Neuron (in vitro differentiated cells): ENCODE results near the gene WFS1.

ENCODE experiments used
- H2AFZ ChIP-seq: one replicate; pipeline ENCODE4 v1.6.1; 2013; ENCODE audit warnings: low read depth, mild to moderate bottlenecking, inconsistent platforms, low read length, moderate library complexity
- H3K27me3 ChIP-seq: one replicate; pipeline ENCODE4 v1.6.1; 2013; ENCODE audit warnings: low read length; ENCODE audit not compliant: insufficient read depth
- H3K36me3 ChIP-seq: one replicate; pipeline ENCODE4 v1.6.1; 2013; ENCODE audit warnings: low read length; ENCODE audit not compliant: insufficient read depth
- H3K4me1 ChIP-seq: one replicate; pipeline ENCODE4 v1.6.1; 2013; ENCODE audit warnings: low read length; ENCODE audit not compliant: insufficient read depth
- H3K4me3 ChIP-seq: 2 replicates; pipeline ENCODE4 v1.5.1; 2013; ENCODE audit warnings: mild to moderate bottlenecking, low read length, moderate library complexity
- H3K9me3 ChIP-seq: one replicate; pipeline ENCODE4 v1.6.1; 2013; ENCODE audit warnings: low read length

WFS1 gene

GRCh38 chr4:6242271-6243029 lies 27.2 kb upstream of the WFS1 start:
- H3K4me3 ChIP-seq: no peak overlapping the region
- no peaks in the 10 kb centered on the region for H3K27me3 ChIP-seq
- no peaks in the 10 kb centered on the region for H3K4me1 ChIP-seq
- H3K9me3 ChIP-seq: no peaks in the 10 kb centered on the region
- no peak overlapping the region for H2AFZ ChIP-seq
- H3K36me3 ChIP-seq: no peaks in the 10 kb centered on the region

- Histone ChIP-seq H3K9me3 (no peaks in the 10 kb centered on the region), H3K36me3 (no peaks in the 10 kb centered on the region), H3K27me3 (peaks cover 23% of the 10 kb centered on the region), H3K4me3 (no peak overlapping the region), H3K4me1 (no peaks in the 10 kb centered on the region), H2AFZ (no peak overlapping the region)
Observed at GRCh38 chr4:6245246-6246169, 24.1 kb upstream of the WFS1 start.

- Histone ChIP-seq H3K36me3 (no peaks in the 10 kb centered on the region), H2AFZ (no peak overlapping the region), H3K4me3 (no peak overlapping the region), H3K4me1 (no peaks in the 10 kb centered on the region), H3K27me3 (peaks cover 23% of the 10 kb centered on the region), H3K9me3 (no peaks in the 10 kb centered on the region)
Observed at GRCh38 chr4:6246170-6246634, 23.4 kb upstream of the WFS1 start.

- Histone ChIP-seq H3K4me1 (no peaks in the 10 kb centered on the region), H3K36me3 (no peaks in the 10 kb centered on the region), H2AFZ (no peak overlapping the region), H3K9me3 (no peaks in the 10 kb centered on the region), H3K27me3 (peaks cover 23% of the 10 kb centered on the region), H3K4me3 (no peak overlapping the region)
Observed at GRCh38 chr4:6248394-6248793, 21.3 kb upstream of the WFS1 start.

- Histone ChIP-seq H3K27me3 (peaks cover 28% of the 10 kb centered on the region), H3K4me3 (no peak overlapping the region), H3K4me1 (no peaks in the 10 kb centered on the region), H3K9me3 (no peaks in the 10 kb centered on the region), H3K36me3 (no peaks in the 10 kb centered on the region), H2AFZ (no peak overlapping the region)
Observed at GRCh38 chr4:6250235-6250983, 19.2 kb upstream of the WFS1 start.

GRCh38 chr4:6250984-6251295 lies 18.7 kb upstream of the WFS1 start:
- H3K4me1 ChIP-seq: no peaks in the 10 kb centered on the region
- no peak overlapping the region for H3K4me3 ChIP-seq
- H3K27me3 ChIP-seq: peaks cover 28% of the 10 kb centered on the region
- no peak overlapping the region for H2AFZ ChIP-seq
- H3K9me3 ChIP-seq: no peaks in the 10 kb centered on the region
- H3K36me3 ChIP-seq: no peaks in the 10 kb centered on the region

- peaks cover 28% of the 10 kb centered on the region for H3K27me3 ChIP-seq
- H3K36me3 ChIP-seq: no peaks in the 10 kb centered on the region
- no peak overlapping the region for H2AFZ ChIP-seq
- no peaks in the 10 kb centered on the region for H3K4me1 ChIP-seq
- H3K4me3 ChIP-seq: no peak overlapping the region
- H3K9me3 ChIP-seq: no peaks in the 10 kb centered on the region
Observed at GRCh38 chr4:6251365-6251764, 18.3 kb upstream of the WFS1 start.

GRCh38 chr4:6252051-6252450 lies 17.6 kb upstream of the WFS1 start:
- Histone ChIP-seq H3K36me3 (no peaks in the 10 kb centered on the region), H3K27me3 (peaks cover 28% of the 10 kb centered on the region), H3K4me1 (no peaks in the 10 kb centered on the region), H3K4me3 (no peak overlapping the region), H3K9me3 (no peaks in the 10 kb centered on the region), H2AFZ (no peak overlapping the region)

- H3K4me1 ChIP-seq: no peaks in the 10 kb centered on the region
- no peak overlapping the region for H2AFZ ChIP-seq
- no peaks in the 10 kb centered on the region for H3K9me3 ChIP-seq
- peaks cover 23% of the 10 kb centered on the region for H3K27me3 ChIP-seq
- H3K4me3 ChIP-seq: no peak overlapping the region
- no peaks in the 10 kb centered on the region for H3K36me3 ChIP-seq
Observed at GRCh38 chr4:6253111-6253510, 16.5 kb upstream of the WFS1 start.

- no peak overlapping the region for H3K4me3 ChIP-seq
- H3K4me1 ChIP-seq: no peaks in the 10 kb centered on the region
- H3K9me3 ChIP-seq: no peaks in the 10 kb centered on the region
- H3K27me3 ChIP-seq: peaks cover 14% of the 10 kb centered on the region
- H2AFZ ChIP-seq: no peak overlapping the region
- H3K36me3 ChIP-seq: no peaks in the 10 kb centered on the region
Observed at GRCh38 chr4:6253961-6254360, 15.7 kb upstream of the WFS1 start.

GRCh38 chr4:6256141-6256540 lies 13.5 kb upstream of the WFS1 start:
- Histone ChIP-seq H2AFZ (no peak overlapping the region), H3K27me3 (peaks cover 5% of the 10 kb centered on the region), H3K4me3 (no peak overlapping the region), H3K9me3 (no peaks in the 10 kb centered on the region), H3K4me1 (peaks cover 4% of the 10 kb centered on the region), H3K36me3 (no peaks in the 10 kb centered on the region)

- H2AFZ ChIP-seq: no peak overlapping the region
Observed at GRCh38 chr4:6257247-6258025, 12.2 kb upstream of the WFS1 start.

More at GRCh38 chr4:6257247-6258025, 12.2 kb upstream of the WFS1 start:
- Histone ChIP-seq H3K4me3 (no peak overlapping the region), H3K36me3 (no peaks in the 10 kb centered on the region), H3K9me3 (no peaks in the 10 kb centered on the region), H3K4me1 (peaks cover 4% of the 10 kb centered on the region), H3K27me3 (peaks cover 5% of the 10 kb centered on the region)
